Measurements from ENCODE around the gene CIZ1.

Gene CIZ1

DNA sequence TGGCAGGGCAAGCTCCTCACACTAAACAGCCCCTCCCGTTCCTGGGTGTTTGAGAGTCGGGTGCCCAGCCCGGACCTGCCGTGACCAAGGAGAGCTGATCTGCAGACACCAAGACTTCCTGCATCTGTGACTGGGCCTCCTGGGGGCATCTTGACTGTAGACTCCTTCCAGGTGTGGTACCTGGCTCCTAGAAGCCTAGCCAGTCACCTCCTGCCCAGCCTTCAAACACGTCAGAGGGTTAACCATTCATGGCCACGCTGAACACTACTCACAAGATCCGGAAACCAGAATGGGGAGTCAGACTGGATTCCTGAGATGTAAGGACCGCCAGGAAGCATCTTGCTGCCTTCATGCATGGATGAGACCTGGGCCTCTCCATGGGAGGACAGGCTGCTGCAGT lies 45.8 kb downstream of the CIZ1 start:
- TF ChIP-seq, protein P1, sequence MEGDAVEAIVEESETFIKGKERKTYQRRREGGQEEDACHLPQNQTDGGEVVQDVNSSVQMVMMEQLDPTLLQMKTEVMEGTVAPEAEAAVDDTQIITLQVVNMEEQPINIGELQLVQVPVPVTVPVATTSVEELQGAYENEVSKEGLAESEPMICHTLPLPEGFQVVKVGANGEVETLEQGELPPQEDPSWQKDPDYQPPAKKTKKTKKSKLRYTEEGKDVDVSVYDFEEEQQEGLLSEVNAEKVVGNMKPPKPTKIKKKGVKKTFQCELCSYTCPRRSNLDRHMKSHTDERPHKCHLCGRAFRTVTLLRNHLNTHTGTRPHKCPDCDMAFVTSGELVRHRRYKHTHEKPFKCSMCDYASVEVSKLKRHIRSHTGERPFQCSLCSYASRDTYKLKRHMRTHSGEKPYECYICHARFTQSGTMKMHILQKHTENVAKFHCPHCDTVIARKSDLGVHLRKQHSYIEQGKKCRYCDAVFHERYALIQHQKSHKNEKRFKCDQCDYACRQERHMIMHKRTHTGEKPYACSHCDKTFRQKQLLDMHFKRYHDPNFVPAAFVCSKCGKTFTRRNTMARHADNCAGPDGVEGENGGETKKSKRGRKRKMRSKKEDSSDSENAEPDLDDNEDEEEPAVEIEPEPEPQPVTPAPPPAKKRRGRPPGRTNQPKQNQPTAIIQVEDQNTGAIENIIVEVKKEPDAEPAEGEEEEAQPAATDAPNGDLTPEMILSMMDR (IDR thresholded peaks at IDR 0.05; ENCODE audit: control extremely low read depth, extremely low read depth, low read depth, missing control alignments), result no peak
- ChIA-PET POLR2A (no interaction called here), CTCF (interaction anchor here (2.0 kb wide), 1 partner anchor 17 kb away, joined by 6 read pairs; the partner anchor contains the start of gene PTGES2)
- no peak for DNase-seq (ENCODE audit: extremely low spot score)

DNA sequence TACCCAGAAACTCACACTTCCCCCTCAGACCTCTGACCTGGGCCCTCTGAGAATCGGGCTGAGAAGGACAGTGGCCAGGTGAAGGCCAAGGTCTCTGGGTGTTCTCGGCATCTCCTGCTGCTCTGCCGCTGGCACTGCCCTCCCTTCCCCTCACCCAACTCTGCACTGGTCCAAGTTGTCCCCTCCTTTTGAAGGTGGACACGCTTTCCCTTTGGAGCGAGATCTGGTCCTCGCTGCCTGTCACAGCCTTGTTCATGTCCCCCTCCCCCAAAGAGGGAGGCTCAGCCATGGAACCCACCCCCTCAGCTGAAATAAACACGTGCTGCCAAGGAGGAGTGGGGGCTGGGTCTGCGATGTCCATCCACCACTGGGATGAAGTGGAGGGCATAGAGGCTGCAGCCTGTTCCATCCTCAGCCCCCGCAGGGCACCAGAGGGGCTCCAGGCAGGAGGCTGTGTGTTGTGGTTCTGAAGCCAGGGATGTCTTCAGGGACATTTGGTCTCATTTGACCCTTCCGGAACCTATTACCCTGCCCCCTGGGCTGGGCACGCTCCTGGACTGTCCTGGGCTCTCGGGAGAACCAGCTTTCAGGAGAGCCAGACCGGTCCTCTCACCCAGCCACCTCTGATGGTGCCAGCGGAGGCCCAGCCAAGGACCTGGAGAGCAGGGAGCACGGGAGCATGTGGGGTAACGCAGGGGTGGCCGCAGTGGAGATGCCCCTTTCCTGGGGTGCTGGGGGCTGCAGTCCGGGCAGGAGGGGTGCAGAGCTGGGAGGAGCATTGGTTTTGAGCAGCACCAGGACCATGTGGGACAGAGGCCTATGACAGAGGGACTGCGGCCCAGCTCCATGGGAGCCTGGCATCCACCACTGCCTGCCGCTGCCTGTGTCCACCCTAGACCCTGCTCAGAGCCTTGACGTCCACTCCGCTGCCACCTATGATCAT lies 46.9 kb downstream of the CIZ1 start:
- ChIA-PET CTCF (interaction anchor here (0.8 to 3.5 kb wide), 3 partner anchors 15 to 16 kb away, joined by 3 to 10 read pairs (median 6); partner anchors contain the start of genes BBLN and PTGES2), POLR2A (no interaction called here)
- DNase-seq (ENCODE audit: extremely low spot score), result no peak
- TF ChIP-seq, protein P1 (IDR thresholded peaks at IDR 0.05; ENCODE audit: control extremely low read depth, extremely low read depth, low read depth, missing control alignments), result no peak

DNA sequence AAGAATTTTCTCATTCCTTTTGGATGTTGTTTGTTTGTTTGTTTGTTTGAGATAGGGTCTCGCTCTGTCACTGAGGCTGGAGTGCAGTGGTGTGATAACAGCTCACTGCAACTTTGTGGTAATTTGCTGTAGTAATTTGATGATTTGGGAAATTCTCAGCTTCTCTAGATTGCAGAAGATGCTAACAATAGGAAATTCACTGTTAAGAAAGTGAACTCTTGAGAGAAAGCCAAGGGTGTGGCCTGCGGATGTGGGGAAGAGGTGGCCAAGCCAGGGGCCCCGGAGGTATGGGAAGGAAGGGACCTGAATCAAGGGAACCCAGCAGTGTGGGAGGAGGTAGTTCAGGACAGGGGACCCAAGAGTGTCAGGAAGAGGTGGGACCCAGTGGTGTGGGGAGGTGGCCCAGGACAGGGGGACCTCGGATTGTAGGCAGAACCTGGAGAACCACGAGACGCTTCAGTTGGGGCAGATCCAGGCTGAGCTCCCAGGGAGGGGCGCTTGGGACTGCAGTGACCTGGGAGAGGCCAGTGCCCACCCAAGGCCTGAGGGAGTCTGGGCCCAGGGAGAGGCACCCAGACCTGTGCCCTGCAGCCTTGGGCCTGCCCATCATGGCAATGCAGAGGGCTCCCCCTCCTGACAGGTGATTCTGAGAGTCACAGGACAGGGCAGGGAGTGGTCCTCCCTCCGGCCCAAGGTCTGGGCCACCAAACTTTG lies 47.7 kb downstream of the CIZ1 start:
- CTCF ChIA-PET, result interaction anchor here (1.2 to 3.5 kb wide), 3 partner anchors 15 to 26 kb away, joined by 3 to 10 read pairs (median 4); partner anchors contain the start of gene PTGES2
- POLR2A ChIA-PET, result no interaction called here
- TF ChIP-seq, protein P1 (IDR thresholded peaks at IDR 0.05; ENCODE audit: control extremely low read depth, extremely low read depth, low read depth, missing control alignments), result no peak
- DNase-seq (ENCODE audit: extremely low spot score), result no peak

DNA sequence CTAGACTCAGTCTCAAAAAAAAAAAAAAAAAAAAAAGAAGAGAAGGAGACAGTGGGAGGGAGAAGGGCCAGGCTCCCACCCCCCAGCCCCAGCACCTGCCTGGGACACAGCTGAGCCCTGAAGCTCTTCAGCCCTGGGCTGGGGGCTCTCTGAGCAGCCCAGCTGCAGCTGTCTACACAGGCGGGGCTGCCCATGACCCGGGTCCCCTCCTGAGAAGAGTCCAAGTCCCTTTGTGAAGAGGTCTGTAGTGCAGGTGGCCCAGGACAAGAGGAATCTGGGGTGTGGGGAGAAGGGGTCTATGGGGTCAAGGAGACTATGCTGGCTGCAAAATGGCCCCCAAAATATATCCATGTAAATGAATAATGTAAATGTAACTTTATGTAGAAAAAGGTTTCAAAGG lies 48.8 kb downstream of the CIZ1 start:
- no peak for DNase-seq (ENCODE audit: extremely low spot score)
- ChIA-PET CTCF (interaction anchor here (1.2 to 3.5 kb wide), 3 partner anchors 14 to 25 kb away, joined by 3 to 10 read pairs (median 4); partner anchors contain the start of gene PTGES2), POLR2A (no interaction called here)
- TF ChIP-seq, protein P1 (IDR thresholded peaks at IDR 0.05; ENCODE audit: control extremely low read depth, extremely low read depth, low read depth, missing control alignments), result no peak

DNA sequence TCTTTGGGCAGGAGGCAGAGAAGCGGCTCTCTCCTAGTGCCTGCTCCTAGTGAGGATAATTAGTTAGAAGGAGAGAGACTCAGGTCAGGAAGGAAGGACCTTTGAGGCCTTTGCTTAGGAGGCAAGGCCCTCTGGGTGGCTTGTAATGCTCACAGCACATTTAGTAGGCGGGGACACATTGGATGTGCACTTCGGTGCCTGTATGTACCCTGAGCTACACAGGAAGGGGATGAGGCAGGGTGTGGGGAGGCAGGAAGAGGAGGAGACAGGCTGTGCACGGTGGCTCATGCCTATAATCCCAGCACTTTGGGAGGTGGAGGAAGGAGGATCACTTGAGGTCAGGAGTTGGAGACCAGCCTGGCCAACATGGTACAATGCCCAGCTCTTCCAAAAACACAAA lies 49.3 kb downstream of the CIZ1 start:
- no peak for DNase-seq (ENCODE audit: extremely low spot score)
- TF ChIP-seq, protein P1 (IDR thresholded peaks at IDR 0.05; ENCODE audit: control extremely low read depth, extremely low read depth, low read depth, missing control alignments), result no peak
- POLR2A ChIA-PET, result no interaction called here
- CTCF ChIA-PET, result interaction anchor here (0.6 to 3.5 kb wide), 3 partner anchors 9 to 199 kb away, joined by 3 to 10 read pairs (median 3); partner anchors contain the start of gene PTGES2

DNA sequence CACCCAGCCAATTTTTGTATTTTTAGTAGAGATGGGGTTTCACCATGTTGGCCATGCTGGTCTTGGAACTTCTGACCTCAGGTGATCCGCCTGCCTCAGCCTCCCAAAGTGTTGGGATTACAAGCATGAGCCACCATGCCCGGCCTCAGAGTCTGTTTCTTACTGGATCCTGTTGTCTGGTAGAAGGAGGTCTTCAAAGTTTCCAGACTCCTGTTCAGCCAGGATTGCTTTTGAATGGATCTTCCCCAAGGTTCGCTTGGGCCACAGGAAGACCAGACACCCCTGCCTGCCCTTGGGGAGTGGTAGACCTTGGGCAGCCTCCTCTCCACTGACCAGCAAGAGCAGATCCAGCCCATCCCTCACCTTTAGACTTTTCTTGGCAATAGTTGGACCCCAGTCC lies 49.8 kb downstream of the CIZ1 start:
- CTCF ChIA-PET, result interaction anchor here (0.6 to 3.5 kb wide), 3 partner anchors 10 to 199 kb away, joined by 3 to 10 read pairs (median 3); partner anchors contain the start of gene PTGES2
- DNase-seq (ENCODE audit: extremely low spot score), result no peak
- TF ChIP-seq, protein P1 (IDR thresholded peaks at IDR 0.05; ENCODE audit: control extremely low read depth, extremely low read depth, low read depth, missing control alignments), result no peak
- POLR2A ChIA-PET, result no interaction called here
